ENCODE results near the gene LRRC3B.

LRRC3B gene

GRCh38 chr3:26718315-26718714 is 95.7 kb downstream of the LRRC3B start:
- Histone ChIP-seq H3K18ac (ENCODE audit: low read length) (no peak overlapping the region), H3K4me1 (ENCODE audit: control insufficient read depth in 2 of 2, insufficient read depth in 1 of 2, low read depth in 1 of 2, low read length in 2 of 2) (peaks cover 0 to 6% of the 10 kb centered on the region in 2 donors), H4K91ac (ENCODE audit: low read depth, low read length, poor library complexity) (no peak overlapping the region), H3K27me3 (ENCODE audit: control insufficient read depth in 3 of 3, insufficient read depth in 3 of 3, low read depth in 1 of 3, low read length in 3 of 3) (no peaks in the 10 kb centered on the region), H3K27ac (replicated peaks; ENCODE audit: low read length) (no peak overlapping the region), H3K14ac (ENCODE audit: low read length) (no peak overlapping the region), H2BK15ac (ENCODE audit: low read length) (no peak overlapping the region), H3K23ac (ENCODE audit: low read depth, low read length, poor library complexity) (no peak overlapping the region), H4K8ac (ENCODE audit: low read depth, low read length) (no peak overlapping the region), H3K9ac (ENCODE audit: low read depth, low read length, poor library complexity) (no peak overlapping the region), H3K4me2 (ENCODE audit: insufficient read depth, low read length, poor library complexity, severe bottlenecking) (no peak overlapping the region), H2BK12ac (ENCODE audit: low read length) (no peak overlapping the region), H3K9me3 (replicated peaks in 1 of 2; ENCODE audit: control insufficient read depth in 2 of 2, insufficient read depth in 1 of 2, low read depth in 1 of 2, low read length in 2 of 2) (peaks cover 0 to 3% of the 10 kb centered on the region in 2 donors), H3K4me3 (ENCODE audit: low read length in 2 of 2) (no peak overlapping the region), H3K79me1 (ENCODE audit: low read depth, low read length) (no peaks in the 10 kb centered on the region), H2AFZ (ENCODE audit: low read length) (no peak overlapping the region), H2BK5ac (ENCODE audit: low read length) (no peak overlapping the region), H2BK120ac (ENCODE audit: low read depth, low read length) (no peak overlapping the region), H2AK5ac (ENCODE audit: low read depth, low read length) (no peak overlapping the region), H3K4ac (ENCODE audit: low read length) (no peak overlapping the region), H3K36me3 (replicated peaks in 1 of 2; ENCODE audit: control insufficient read depth in 2 of 2, insufficient read depth in 2 of 2, low read length in 2 of 2) (no peaks in the 10 kb centered on the region)
- WGBS, 2 donors (ENCODE audit: extremely low coverage in 2 of 2, insufficient read length in 2 of 2, insufficient replicate concordance in 1 of 2), result no CpG with 5 or more reads among the region's 1 CpG
- DNase-seq (ENCODE audit: low spot score), result no peak

DNA sequence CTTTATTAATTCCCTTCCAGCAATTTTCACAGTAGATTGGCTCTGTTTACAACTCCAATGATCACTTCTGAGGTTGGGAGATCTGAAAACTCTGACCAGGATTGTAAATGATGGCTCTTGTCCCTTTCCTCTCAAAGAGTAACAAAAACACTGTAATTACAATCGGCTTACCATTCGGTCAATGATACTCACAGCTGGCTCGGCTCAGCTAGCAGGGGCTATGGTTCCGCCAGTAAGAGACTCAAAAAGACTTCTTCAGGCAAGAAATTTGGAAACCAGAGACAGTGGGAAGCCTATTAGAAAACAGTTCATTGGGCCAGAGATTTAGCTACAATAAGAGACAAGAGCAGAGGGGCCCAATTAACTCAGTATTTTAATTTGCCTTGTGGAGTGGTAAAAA is 96.6 kb downstream of the LRRC3B start:
- no peak overlapping the region for H2AFZ ChIP-seq (ENCODE audit: low read length)
- no peak overlapping the region for H2BK12ac ChIP-seq (ENCODE audit: low read length)
- no peak overlapping the region for H2AK5ac ChIP-seq (ENCODE audit: low read depth, low read length)
- H4K91ac ChIP-seq (ENCODE audit: low read depth, low read length, poor library complexity), result no peak overlapping the region
- H3K4me3 ChIP-seq (ENCODE audit: low read length in 2 of 2), result no peak overlapping the region
- no peak overlapping the region for H3K4ac ChIP-seq (ENCODE audit: low read length)
- peaks cover 0 to 6% of the 10 kb centered on the region in 2 donors for H3K4me1 ChIP-seq (ENCODE audit: control insufficient read depth in 2 of 2, insufficient read depth in 1 of 2, low read depth in 1 of 2, low read length in 2 of 2)
- H3K27ac ChIP-seq (replicated peaks; ENCODE audit: low read length), result no peak overlapping the region
- no peak overlapping the region for H2BK15ac ChIP-seq (ENCODE audit: low read length)
- DNase-seq (ENCODE audit: low spot score), result peak; percentile 51
- no peak overlapping the region for H3K14ac ChIP-seq (ENCODE audit: low read length)
- H3K36me3 ChIP-seq (replicated peaks in 1 of 2; ENCODE audit: control insufficient read depth in 2 of 2, insufficient read depth in 2 of 2, low read length in 2 of 2), result no peaks in the 10 kb centered on the region
- H3K9me3 ChIP-seq (replicated peaks in 1 of 2; ENCODE audit: control insufficient read depth in 2 of 2, insufficient read depth in 1 of 2, low read depth in 1 of 2, low read length in 2 of 2), result peaks cover 0 to 3% of the 10 kb centered on the region in 2 donors
- H2BK5ac ChIP-seq (ENCODE audit: low read length), result no peak overlapping the region
- no peaks in the 10 kb centered on the region for H3K27me3 ChIP-seq (ENCODE audit: control insufficient read depth in 3 of 3, insufficient read depth in 3 of 3, low read depth in 1 of 3, low read length in 3 of 3)
- no peak overlapping the region for H3K9ac ChIP-seq (ENCODE audit: low read depth, low read length, poor library complexity)
- whole genome bisulfite sequencing, 2 donors (ENCODE audit: extremely low coverage in 2 of 2, insufficient read length in 2 of 2, insufficient replicate concordance in 1 of 2), result no CpG with 5 or more reads among the region's 4 CpGs
- no peak overlapping the region for H3K4me2 ChIP-seq (ENCODE audit: insufficient read depth, low read length, poor library complexity, severe bottlenecking)
- H4K8ac ChIP-seq (ENCODE audit: low read depth, low read length), result no peak overlapping the region
- no peak overlapping the region for H3K18ac ChIP-seq (ENCODE audit: low read length)
- no peak overlapping the region for H3K23ac ChIP-seq (ENCODE audit: low read depth, low read length, poor library complexity)
- no peaks in the 10 kb centered on the region for H3K79me1 ChIP-seq (ENCODE audit: low read depth, low read length)
- H2BK120ac ChIP-seq (ENCODE audit: low read depth, low read length), result no peak overlapping the region

GRCh38 chr3:26721047-26721446 is 98.5 kb downstream of the LRRC3B start:
- Histone ChIP-seq H2BK120ac (ENCODE audit: low read depth, low read length) (no peak overlapping the region), H3K27ac (replicated peaks; ENCODE audit: low read length) (no peak overlapping the region), H2AFZ (ENCODE audit: low read length) (no peak overlapping the region), H3K9me3 (replicated peaks in 1 of 2; ENCODE audit: control insufficient read depth in 2 of 2, insufficient read depth in 1 of 2, low read depth in 1 of 2, low read length in 2 of 2) (peaks cover 0 to 3% of the 10 kb centered on the region in 2 donors), H3K27me3 (ENCODE audit: control insufficient read depth in 3 of 3, insufficient read depth in 3 of 3, low read depth in 1 of 3, low read length in 3 of 3) (no peaks in the 10 kb centered on the region), H2BK15ac (ENCODE audit: low read length) (no peak overlapping the region), H3K14ac (ENCODE audit: low read length) (no peak overlapping the region), H2AK5ac (ENCODE audit: low read depth, low read length) (no peak overlapping the region), H3K4me3 (ENCODE audit: low read length in 2 of 2) (no peak overlapping the region), H3K23ac (ENCODE audit: low read depth, low read length, poor library complexity) (no peak overlapping the region), H3K4ac (ENCODE audit: low read length) (no peak overlapping the region), H3K9ac (ENCODE audit: low read depth, low read length, poor library complexity) (no peak overlapping the region), H4K91ac (ENCODE audit: low read depth, low read length, poor library complexity) (no peak overlapping the region), H2BK12ac (ENCODE audit: low read length) (no peak overlapping the region), H2BK5ac (ENCODE audit: low read length) (no peak overlapping the region), H3K4me2 (ENCODE audit: insufficient read depth, low read length, poor library complexity, severe bottlenecking) (no peak overlapping the region), H3K18ac (ENCODE audit: low read length) (no peak overlapping the region), H3K36me3 (replicated peaks in 1 of 2; ENCODE audit: control insufficient read depth in 2 of 2, insufficient read depth in 2 of 2, low read length in 2 of 2) (no peaks in the 10 kb centered on the region), H3K4me1 (ENCODE audit: control insufficient read depth in 2 of 2, insufficient read depth in 1 of 2, low read depth in 1 of 2, low read length in 2 of 2) (peaks cover 0 to 7% of the 10 kb centered on the region in 2 donors), H3K79me1 (ENCODE audit: low read depth, low read length) (no peaks in the 10 kb centered on the region), H4K8ac (ENCODE audit: low read depth, low read length) (no peak overlapping the region)
- DNase-seq (ENCODE audit: low spot score), result no peak
- no CpG with 5 or more reads among the region's 2 CpGs for WGBS, 2 donors (ENCODE audit: extremely low coverage in 2 of 2, insufficient read length in 2 of 2, insufficient replicate concordance in 1 of 2)

DNA sequence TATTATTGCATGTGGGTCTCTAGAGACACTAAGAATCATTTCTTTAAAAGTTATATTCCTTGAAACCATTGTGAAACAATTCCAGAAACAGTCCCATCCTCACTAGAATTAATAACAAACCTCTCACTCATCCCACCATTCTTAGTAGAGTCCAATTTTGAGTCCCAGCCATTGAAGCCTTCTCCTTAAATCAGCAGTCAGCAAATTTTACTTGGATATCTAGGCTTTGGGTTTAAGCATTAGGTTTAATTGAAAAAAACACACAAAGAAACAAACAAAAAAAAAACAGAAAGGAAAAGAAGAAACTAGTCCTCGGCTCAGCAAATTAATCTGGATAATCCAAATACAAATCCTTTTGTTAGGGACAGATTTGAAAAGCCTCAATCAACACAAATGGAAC is 109.3 kb downstream of the LRRC3B start:
- Histone ChIP-seq H4K8ac (ENCODE audit: low read depth, low read length) (no peak overlapping the region), H2AFZ (ENCODE audit: low read length) (no peak overlapping the region), H3K27me3 (ENCODE audit: control insufficient read depth in 3 of 3, insufficient read depth in 3 of 3, low read depth in 1 of 3, low read length in 3 of 3) (no peaks in the 10 kb centered on the region), H3K4me2 (ENCODE audit: insufficient read depth, low read length, poor library complexity, severe bottlenecking) (no peak overlapping the region), H3K36me3 (replicated peaks in 1 of 2; ENCODE audit: control insufficient read depth in 2 of 2, insufficient read depth in 2 of 2, low read length in 2 of 2) (no peaks in the 10 kb centered on the region), H3K79me1 (ENCODE audit: low read depth, low read length) (no peaks in the 10 kb centered on the region), H3K4ac (ENCODE audit: low read length) (no peak overlapping the region), H2BK5ac (ENCODE audit: low read length) (no peak overlapping the region), H3K14ac (ENCODE audit: low read length) (no peak overlapping the region), H2BK120ac (ENCODE audit: low read depth, low read length) (no peak overlapping the region), H3K4me3 (ENCODE audit: low read length in 2 of 2) (no peak overlapping the region), H3K9ac (ENCODE audit: low read depth, low read length, poor library complexity) (no peak overlapping the region), H2AK5ac (ENCODE audit: low read depth, low read length) (no peak overlapping the region), H2BK12ac (ENCODE audit: low read length) (no peak overlapping the region), H3K27ac (replicated peaks; ENCODE audit: low read length) (no peak overlapping the region), H2BK15ac (ENCODE audit: low read length) (no peak overlapping the region), H3K4me1 (ENCODE audit: control insufficient read depth in 2 of 2, insufficient read depth in 1 of 2, low read depth in 1 of 2, low read length in 2 of 2) (no peaks in the 10 kb centered on the region), H4K91ac (ENCODE audit: low read depth, low read length, poor library complexity) (no peak overlapping the region), H3K23ac (ENCODE audit: low read depth, low read length, poor library complexity) (no peak overlapping the region), H3K18ac (ENCODE audit: low read length) (no peak overlapping the region), H3K9me3 (replicated peaks in 1 of 2; ENCODE audit: control insufficient read depth in 2 of 2, insufficient read depth in 1 of 2, low read depth in 1 of 2, low read length in 2 of 2) (no peaks in the 10 kb centered on the region)
- no peak for DNase-seq (ENCODE audit: low spot score)
- no CpG with 5 or more reads among the region's 1 CpG for WGBS, 2 donors (ENCODE audit: extremely low coverage in 2 of 2, insufficient read length in 2 of 2, insufficient replicate concordance in 1 of 2)
